Aortic smooth muscle cell (primary cell): ENCODE results near the gene DNASE1L2. TPM values are rescaled to one million over a fixed set of nuclear protein-coding genes. Genes with fewer than 3 reads are reported as not detected.

Experiments
- total RNA-seq: library from RNA; depleted of rRNA; stranded (reverse); fragments of >200 nt; gene quantifications from 2 replicates; pipeline ENCODE4 v1.2.3, GENCODE V29; 2014

DNASE1L2 gene
- 0.31 and 1.1 TPM in 2 replicates for total RNA-seq

GRCh38 chr16:2236337-2237101 is at the start of gene DNASE1L2:
TSS of gene DNASE1L2 (plus strand) at chr16:2236444. CDS start at chr16:2236817, 373 bp downstream.

GRCh38 chr16:2196162-2196980 is 39.9 kb upstream of the DNASE1L2 start, which contains the start of gene CASKIN1:
TSS of gene CASKIN1 (minus strand) at chr16:2196605. CDS start at chr16:2196432, 173 bp downstream.

GRCh38 chr16:2205104-2205966 is 30.9 kb upstream of the DNASE1L2 start, which contains the start of gene MLST8:
TSS of gene MLST8 (plus strand) at chr16:2205454. CDS start at chr16:2206086, 632 bp downstream.

GRCh38 chr16:2210386-2211365 is 25.6 kb upstream of the DNASE1L2 start, which contains the start of gene BRICD5:
TSS of gene BRICD5 (minus strand) at chr16:2210863. CDS start at chr16:2210833, 30 bp downstream.

GRCh38 chr16:2214719-2214968 is 21.6 kb upstream of the DNASE1L2 start, which contains the start of gene PGP:
TSS of gene PGP (minus strand) at chr16:2214840. CDS start at chr16:2214777, 63 bp downstream.

GRCh38 chr16:2223221-2223941 is 12.9 kb upstream of the DNASE1L2 start, which contains the start of gene E4F1:
TSS of gene E4F1 (plus strand) at chr16:2223591. CDS start at chr16:2223614, 23 bp downstream.

GRCh38 chr16:2251296-2252111 is 15.3 kb downstream of the DNASE1L2 start, which contains the start of gene ECI1:
TSS of gene ECI1 (minus strand) at chr16:2251587. CDS start at chr16:2251566, 21 bp downstream.

GRCh38 chr16:2267913-2268666 is 31.8 kb downstream of the DNASE1L2 start, which contains the start of gene RNPS1:
TSS of gene RNPS1 (minus strand) at chr16:2268126. CDS start at chr16:2264643, 3,483 bp downstream.

Other genes with a start within 250 kb of the DNASE1L2 start
- gene SYNGR3, start 246.5 kb upstream of the DNASE1L2 start, total RNA-seq = 0.66 and 0.99 TPM in 2 replicates
- 9.6 and 12.3 TPM in 2 replicates for gene ZNF598, start 226.6 kb upstream of the DNASE1L2 start, total RNA-seq
- 0.06 and 0.13 TPM in 2 replicates for gene NPW, start 216.7 kb upstream of the DNASE1L2 start, total RNA-seq
- 98.1 and 182 TPM in 2 replicates for gene NHERF2, start 209.5 kb upstream of the DNASE1L2 start, total RNA-seq
- gene NTHL1, start 188.6 kb upstream of the DNASE1L2 start, total RNA-seq = 40.6 and 59.2 TPM in 2 replicates
- gene TSC2, start 188.5 kb upstream of the DNASE1L2 start, total RNA-seq = 44.3 and 53.0 TPM in 2 replicates
- gene PKD1, start 100.5 kb upstream of the DNASE1L2 start, total RNA-seq = 131 and 144 TPM in 2 replicates
- 2.0 and 2.4 TPM in 2 replicates for gene RAB26, start 87.8 kb upstream of the DNASE1L2 start, total RNA-seq
- gene TRAF7, start 80.7 kb upstream of the DNASE1L2 start, total RNA-seq = 42.0 and 44.8 TPM in 2 replicates
- under 0.01 and 0.40 TPM in 2 replicates for gene CASKIN1, start 39.8 kb upstream of the DNASE1L2 start, total RNA-seq
- gene MLST8, start 31.0 kb upstream of the DNASE1L2 start, total RNA-seq = 11.3 and 16.8 TPM in 2 replicates
- gene BRICD5, start 25.6 kb upstream of the DNASE1L2 start, total RNA-seq = 1.2 and 1.7 TPM in 2 replicates
- gene PGP, start 21.6 kb upstream of the DNASE1L2 start, total RNA-seq = 7.0 and 12.2 TPM in 2 replicates
- 22.6 and 29.9 TPM in 2 replicates for gene E4F1, start 12.9 kb upstream of the DNASE1L2 start, total RNA-seq
- gene ECI1, start 15.1 kb downstream of the DNASE1L2 start, total RNA-seq = 19.9 and 28.1 TPM in 2 replicates
- gene RNPS1, start 31.7 kb downstream of the DNASE1L2 start, total RNA-seq = 47.2 and 47.3 TPM in 2 replicates
- gene ABCA3, start 104.3 kb downstream of the DNASE1L2 start, total RNA-seq = 8.4 and 11.1 TPM in 2 replicates
- 9.5 and 17.3 TPM in 2 replicates for gene CCNF, start 193.0 kb downstream of the DNASE1L2 start, total RNA-seq
- 2.7 and 6.1 TPM in 2 replicates for gene TEDC2, start 223.7 kb downstream of the DNASE1L2 start, total RNA-seq
- gene NTN3, start 234.9 kb downstream of the DNASE1L2 start, total RNA-seq = 0.31 and 0.40 TPM in 2 replicates
- 10.3 and 12.0 TPM in 2 replicates for gene TBC1D24, start 238.7 kb downstream of the DNASE1L2 start, total RNA-seq